ENCODE data around the gene SELENOH.
A peak's percentile ranks its signal among the peaks of the same experiment; 100 is the strongest.
"Not testable (repeated sequence)": the region's sequence is repeated elsewhere in the genome, so short reads cannot be mapped to it uniquely, and the experiment has no call there.

Gene SELENOH

GRCh38 chr11:57741132-57742086, at the start of gene SELENOH:
Gene SELENOH, plus strand, starts transcription at chr11:57741491. Its CDS starts 105 bp downstream, at chr11:57741596.
- DNase-seq (ENCODE audit: low read depth): peak; percentile 96

GRCh38 chr11:57698843-57699365, 42.4 kb upstream of the SELENOH start:
- no peak for DNase-seq (ENCODE audit: low read depth)

- DNase-seq (ENCODE audit: low read depth): no peak
Observed at GRCh38 chr11:57699813-57700212, 41.5 kb upstream of the SELENOH start.

- no peak for DNase-seq (ENCODE audit: low read depth)
Observed at GRCh38 chr11:57700425-57700824, 40.9 kb upstream of the SELENOH start.

GRCh38 chr11:57703341-57703740, 38.0 kb upstream of the SELENOH start:
- no peak for DNase-seq (ENCODE audit: low read depth)

- DNase-seq (ENCODE audit: low read depth): no peak
Observed at GRCh38 chr11:57704932-57705331, 36.4 kb upstream of the SELENOH start.

GRCh38 chr11:57705432-57705831, 35.9 kb upstream of the SELENOH start:
- not testable (repeated sequence) for DNase-seq (ENCODE audit: low read depth)

GRCh38 chr11:57709802-57710367, 31.4 kb upstream of the SELENOH start:
- no peak for DNase-seq (ENCODE audit: low read depth)

- peak; percentile 67 for DNase-seq (ENCODE audit: low read depth)
Observed at GRCh38 chr11:57711414-57712255, 29.7 kb upstream of the SELENOH start, which contains the start of gene MED19. Gene MED19, minus strand, starts transcription at chr11:57712215. Its CDS starts 36 bp downstream, at chr11:57712179.

GRCh38 chr11:57712256-57713150, 28.8 kb upstream of the SELENOH start, which contains the start of gene TMX2:
Gene TMX2, plus strand, starts transcription at chr11:57712593. Its CDS starts 26 bp downstream, at chr11:57712619.
- peak; percentile 86 for DNase-seq (ENCODE audit: low read depth)

- no peak for DNase-seq (ENCODE audit: low read depth)
Observed at GRCh38 chr11:57713835-57714234, 27.5 kb upstream of the SELENOH start.

GRCh38 chr11:57716726-57717125, 24.6 kb upstream of the SELENOH start:
- not testable (repeated sequence) for DNase-seq (ENCODE audit: low read depth)

GRCh38 chr11:57727185-57727584, 14.1 kb upstream of the SELENOH start:
- DNase-seq (ENCODE audit: low read depth): no peak

GRCh38 chr11:57728829-57729228, 12.5 kb upstream of the SELENOH start:
- DNase-seq (ENCODE audit: low read depth): no peak

GRCh38 chr11:57729479-57729878, 11.8 kb upstream of the SELENOH start:
- DNase-seq (ENCODE audit: low read depth): no peak

- DNase-seq (ENCODE audit: low read depth): no peak
Observed at GRCh38 chr11:57732661-57733060, 8.6 kb upstream of the SELENOH start.

- no peak for DNase-seq (ENCODE audit: low read depth)
Observed at GRCh38 chr11:57735619-57736298, 5.5 kb upstream of the SELENOH start.

- no peak for DNase-seq (ENCODE audit: low read depth)
Observed at GRCh38 chr11:57742087-57742452, 779 bp downstream of the SELENOH start.

- DNase-seq (ENCODE audit: low read depth): no peak
Observed at GRCh38 chr11:57744357-57744756, 3.1 kb downstream of the SELENOH start.

GRCh38 chr11:57745206-57745605, 3.9 kb downstream of the SELENOH start:
- no peak for DNase-seq (ENCODE audit: low read depth)
